Brain pericyte (primary cell): Measurements from ENCODE around the gene ZNF200.
"Not testable (repeated sequence)": the region's sequence is repeated elsewhere in the genome, so short reads cannot be mapped to it uniquely, and the experiment has no call there.

Experiments used
- DNase-seq: peaks from one replicate; pipeline ENCODE4 v3.0.0-alpha.2; 2012; ENCODE audit warnings: low read depth, low spot score

ZNF200 gene

GRCh38 chr16:3202903-3203539 is 31.9 kb downstream of the ZNF200 start:
- no peak for DNase-seq

- no peak for DNase-seq
Observed at GRCh38 chr16:3198334-3199072, 36.5 kb downstream of the ZNF200 start.

GRCh38 chr16:3197694-3198333 is 37.1 kb downstream of the ZNF200 start:
- not testable (repeated sequence) for DNase-seq

DNA sequence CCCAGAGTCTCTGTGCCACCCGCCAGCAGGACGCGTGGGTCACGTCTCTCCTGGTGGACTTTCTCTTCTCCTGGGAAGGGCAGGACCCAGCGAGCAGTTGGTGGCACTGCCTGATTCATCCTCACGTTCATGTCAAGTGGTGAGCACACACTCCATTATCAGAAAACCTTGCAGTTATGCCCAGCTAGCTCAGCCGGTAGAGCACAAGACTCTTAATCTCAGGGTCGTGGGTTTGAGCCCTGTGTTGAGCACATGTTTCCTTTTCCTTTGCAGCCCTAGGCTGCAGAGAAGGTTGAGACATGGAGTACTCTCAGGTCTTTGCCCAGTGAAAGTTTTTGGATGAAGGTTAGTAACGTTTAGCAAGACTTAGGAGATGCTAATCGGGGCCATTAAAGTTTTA is 39.0 kb downstream of the ZNF200 start:
- DNase-seq, result no peak

DNA sequence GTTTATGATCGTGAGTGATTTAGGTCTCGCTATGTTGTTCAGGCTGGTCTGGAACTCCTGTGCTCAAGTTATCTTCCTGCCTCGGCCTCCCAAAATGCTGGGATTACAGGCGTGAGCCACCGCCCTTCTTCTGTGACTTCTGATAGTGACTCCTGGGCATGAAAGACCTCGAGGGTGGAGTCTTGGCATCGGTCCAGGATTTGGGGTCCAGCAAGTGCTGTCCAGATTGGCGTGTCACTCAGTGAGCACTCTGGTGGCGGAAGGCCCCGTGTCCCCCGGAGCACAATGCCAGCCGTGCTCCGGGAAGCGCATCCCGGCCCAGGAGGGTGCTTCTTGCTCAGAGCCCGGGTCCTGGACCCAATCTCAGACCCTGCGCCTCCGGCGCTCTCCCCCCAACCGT is 40.2 kb downstream of the ZNF200 start:
- no peak for DNase-seq

- DNase-seq, result no peak
Observed at GRCh38 chr16:3193221-3194212, 41.4 kb downstream of the ZNF200 start.

DNA sequence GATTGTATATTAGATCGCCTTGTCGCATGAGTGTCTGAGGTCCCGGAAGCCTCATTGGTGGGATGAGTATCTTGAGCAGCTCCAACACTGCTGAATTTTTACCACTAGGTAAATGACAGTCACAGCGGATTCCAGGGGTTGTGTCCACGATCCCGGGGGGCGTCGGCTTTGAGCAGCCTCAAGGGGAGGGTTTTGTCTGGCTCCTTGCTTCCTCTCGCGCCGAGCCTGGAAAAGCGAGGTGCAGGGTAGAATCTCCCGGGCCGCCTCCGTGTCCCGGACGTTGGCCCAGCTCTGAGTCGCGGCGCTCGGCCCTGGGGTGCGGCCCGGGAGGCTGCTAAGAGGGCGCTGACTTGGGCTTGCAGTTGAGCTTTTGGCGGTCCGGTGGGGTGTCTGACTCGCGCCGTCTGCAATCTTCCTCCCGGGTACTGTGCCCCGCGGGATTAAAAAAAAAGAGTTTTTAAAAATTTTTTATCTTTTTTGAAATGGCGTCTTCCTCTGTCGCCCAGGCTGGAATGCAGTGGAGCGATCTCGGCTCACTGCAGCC is 42.4 kb downstream of the ZNF200 start:
- no peak for DNase-seq

DNA sequence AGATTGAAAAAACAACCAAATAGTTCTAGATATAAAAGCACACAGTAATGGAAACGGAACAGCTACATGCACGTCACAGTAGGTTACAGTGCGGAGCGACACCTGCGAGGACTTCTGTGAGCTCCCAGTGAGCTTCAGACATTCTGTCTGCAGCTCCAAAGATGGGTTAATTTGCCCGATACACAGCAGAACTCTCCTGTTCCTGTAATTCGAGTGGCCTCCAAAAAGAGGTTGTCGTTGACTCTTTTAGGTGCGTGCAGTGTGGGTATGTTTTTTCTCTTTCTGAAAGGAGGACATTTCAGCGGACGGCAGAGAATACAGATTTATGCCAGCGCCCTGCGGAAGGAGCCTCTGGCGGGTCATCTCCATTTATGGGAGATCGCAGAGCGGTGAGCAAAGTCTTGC is 44.0 kb downstream of the ZNF200 start:
- DNase-seq, result no peak

GRCh38 chr16:3189869-3190268 is 45.1 kb downstream of the ZNF200 start:
- no peak for DNase-seq

DNA sequence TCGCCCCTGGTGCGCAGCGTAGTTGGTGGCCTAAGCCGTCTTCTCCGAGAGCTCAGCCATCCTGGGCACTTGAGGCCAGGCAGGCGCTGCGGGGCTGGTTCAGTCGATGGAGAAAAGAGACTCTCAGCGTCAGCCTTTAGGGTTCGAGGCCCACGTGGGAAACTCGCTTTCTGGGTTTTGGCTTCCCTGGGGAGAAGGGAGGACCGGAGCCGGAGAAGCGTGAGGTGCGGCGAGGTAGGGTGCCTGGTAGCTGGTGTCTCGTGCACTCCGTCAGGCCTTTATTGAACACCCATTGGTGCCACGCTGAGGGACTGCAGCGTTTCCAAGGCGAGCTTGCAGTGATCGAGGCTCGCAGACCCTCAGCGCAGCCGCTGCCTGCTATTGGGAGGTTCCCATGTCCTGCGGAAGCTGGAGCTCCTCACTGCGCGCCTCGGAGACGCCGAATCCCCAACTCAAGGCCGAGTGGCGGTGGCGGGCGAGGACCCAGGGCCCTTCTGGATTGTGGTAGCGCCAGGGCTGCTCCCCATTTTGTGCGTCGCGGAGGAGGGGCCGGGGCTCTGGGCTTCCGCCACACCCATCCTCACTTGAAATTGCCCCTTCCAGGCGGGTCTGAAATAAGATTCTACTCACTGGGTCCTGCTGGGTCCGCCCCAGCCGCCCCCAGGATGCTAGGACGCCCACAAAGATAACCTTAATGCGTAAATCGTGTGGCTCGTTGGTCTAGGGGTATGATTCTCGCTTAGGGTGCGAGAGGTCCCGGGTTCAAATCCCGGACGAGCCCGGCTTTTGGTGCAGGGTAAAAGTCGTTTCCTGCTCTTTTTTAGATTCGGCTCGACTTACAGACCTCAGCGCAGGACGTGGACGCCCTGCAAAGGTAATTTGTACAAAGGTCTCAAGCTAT is 45.8 kb downstream of the ZNF200 start:
- no peak for DNase-seq

- DNase-seq, result no peak
Observed at GRCh38 chr16:3188675-3188924, 46.4 kb downstream of the ZNF200 start.

GRCh38 chr16:3187798-3188674 is 46.9 kb downstream of the ZNF200 start, which contains the start of gene OR1F1:
OR1F1 (plus strand) TSS chr16:3188204.
- DNase-seq, result no peak

- no peak for DNase-seq
Observed at GRCh38 chr16:3186946-3187690, 47.8 kb downstream of the ZNF200 start.

DNA sequence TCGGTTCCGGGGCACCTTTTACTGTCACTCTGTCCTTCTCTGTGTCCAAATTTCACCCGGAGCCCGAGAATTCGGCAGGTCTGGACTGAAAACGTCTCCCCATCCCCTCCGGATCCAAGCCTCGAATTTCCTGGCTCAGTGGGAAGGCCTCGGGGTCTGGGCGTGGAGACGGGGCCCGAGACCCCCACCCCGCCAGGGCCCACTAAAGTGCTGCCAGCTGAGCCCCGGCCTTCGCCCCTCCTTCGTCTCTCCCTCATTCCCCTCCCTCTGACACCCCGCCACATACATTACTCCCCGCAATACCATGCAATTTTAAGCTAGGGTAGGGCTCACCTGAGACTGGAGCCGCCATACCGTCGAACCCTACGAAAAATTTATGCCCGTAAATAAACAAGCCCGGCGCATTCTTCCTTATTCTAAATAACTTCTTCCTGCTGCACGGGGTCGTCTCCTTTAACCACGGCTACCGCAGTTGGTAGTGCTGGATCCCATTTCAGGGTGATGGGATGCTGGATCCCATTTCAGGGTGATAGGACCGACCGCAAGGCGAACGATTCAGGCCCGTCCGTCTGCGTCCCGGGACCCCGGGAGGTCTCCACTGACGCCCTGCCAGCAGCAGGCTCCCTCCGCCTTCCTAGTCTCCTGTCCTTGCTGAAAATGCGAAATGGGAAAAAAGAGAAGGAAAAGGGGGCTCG is 51.4 kb downstream of the ZNF200 start:
- no peak for DNase-seq

DNA sequence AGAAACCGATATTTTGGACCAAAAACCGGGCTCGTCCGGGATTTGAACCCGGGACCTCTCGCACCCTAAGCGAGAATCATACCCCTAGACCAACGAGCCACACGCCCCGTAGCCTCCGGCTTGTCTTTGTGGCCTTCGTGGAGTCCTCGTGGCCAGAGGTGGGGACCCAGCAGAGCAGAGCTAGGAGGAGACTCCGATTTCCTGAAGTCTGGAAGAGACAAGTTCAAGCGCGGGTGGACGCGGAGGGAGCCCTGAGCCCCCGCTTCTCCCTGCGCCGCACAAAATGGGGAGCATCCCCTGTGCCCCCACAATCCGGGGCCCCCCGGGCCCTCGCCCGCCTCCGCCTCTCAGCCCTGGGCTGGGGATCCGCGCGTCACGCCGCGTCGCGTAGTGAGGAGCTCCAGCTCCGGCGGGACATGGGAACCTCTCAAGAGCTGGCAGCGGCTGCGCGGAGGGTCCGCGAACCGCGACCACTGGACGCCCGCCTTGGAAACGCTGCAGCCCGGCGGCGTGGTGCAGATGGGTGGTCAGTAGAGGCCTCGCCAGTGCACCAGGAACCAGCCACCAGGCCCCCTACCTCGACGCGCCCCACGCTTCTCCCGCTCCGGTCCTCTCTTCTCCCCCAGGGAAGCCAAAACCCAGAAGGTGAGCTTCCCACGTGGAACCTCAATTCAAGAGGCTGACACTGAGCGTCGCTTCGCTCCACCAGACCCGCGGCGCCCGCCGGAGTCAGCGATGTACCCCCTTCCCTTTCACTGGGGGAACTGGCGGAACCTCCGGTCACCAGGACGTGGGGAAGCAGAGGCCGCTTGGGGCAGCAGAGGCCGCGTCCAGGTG is 52.1 kb downstream of the ZNF200 start:
- DNase-seq, result no peak

DNA sequence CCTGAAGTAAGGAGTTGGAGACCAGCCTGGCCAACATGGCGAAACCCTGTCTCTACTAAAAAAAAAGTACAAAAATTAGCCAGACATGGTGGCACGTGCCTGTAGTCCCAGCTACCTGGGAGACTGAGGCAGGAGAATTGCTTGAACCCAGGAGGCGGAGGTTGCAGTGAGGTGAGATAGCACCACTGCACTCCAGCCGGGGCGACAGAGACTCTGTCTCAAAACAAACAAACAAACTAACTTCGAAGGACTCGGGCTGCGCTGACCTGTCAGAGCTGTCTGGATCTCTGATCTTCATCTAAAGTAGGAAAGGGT is 52.7 kb downstream of the ZNF200 start:
- DNase-seq, result not testable (repeated sequence)

DNA sequence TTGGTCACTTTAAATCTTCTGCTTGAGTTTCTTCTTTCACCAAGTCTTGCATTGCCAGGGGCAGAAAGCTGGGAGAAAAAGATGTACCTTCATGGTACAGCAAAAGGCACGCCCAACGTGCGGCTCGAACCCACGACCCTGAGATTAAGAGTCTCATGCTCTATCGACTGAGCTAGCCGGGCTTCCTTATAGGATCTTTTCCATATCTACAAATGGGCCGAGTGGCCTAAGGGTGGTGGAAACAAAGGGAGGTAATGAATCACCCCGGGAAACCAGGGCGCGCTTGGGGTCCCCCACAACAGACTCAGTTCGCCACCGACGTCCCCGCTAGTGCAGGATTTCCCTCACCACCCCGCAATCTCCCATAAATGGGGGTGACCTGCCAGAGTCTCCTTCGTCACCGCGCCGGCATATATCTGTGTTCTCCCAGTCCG is 54.5 kb downstream of the ZNF200 start:
- no peak for DNase-seq
